T47D (cell line): ENCODE data around the gene HAUS6.
"Not testable (repeated sequence)": the region's sequence is repeated elsewhere in the genome, so short reads cannot be mapped to it uniquely, and the experiment has no call there.

Source experiments
- DNase-seq, 2 experiments: peaks; one replicate each; pipeline versions ENCODE4 v3.0.0 to v3.0.0-alpha.2; 2011 to 2012; ENCODE audit warnings: low read depth in 1 of 2, low spot score in 1 of 2
- JUND ChIP-seq: IDR thresholded peaks from 2 replicates; pipeline ENCODE4 v1.6.1; 2012; ENCODE audit warnings: low read depth
- in situ Hi-C: cut with HindIII; loops from 2 replicates; pipeline ENCODE4 v1.10.0; 2016; ENCODE audit warnings: low sequenced_read_pairs, low pct_unique_long_range_greater_than_20kb

Gene HAUS6

GRCh38 chr9:19102631-19103345, at the start of gene HAUS6:
HAUS6 (minus strand) TSS chr9:19102904; CDS start chr9:19102651, 253 bp downstream.
- DNase-seq, result peak; percentile 78 to 96
- no peak for TF ChIP-seq JUND
- in situ Hi-C loops, result no loop called here

GRCh38 chr9:19152160-19152498, 49.4 kb upstream of the HAUS6 start:
- in situ Hi-C loops, DNase-seq: not testable (repeated sequence)

GRCh38 chr9:19151425-19152159, 48.9 kb upstream of the HAUS6 start:
- no peak for TF ChIP-seq JUND
- in situ Hi-C loops, result no loop called here
- DNase-seq, result no peak

DNA sequence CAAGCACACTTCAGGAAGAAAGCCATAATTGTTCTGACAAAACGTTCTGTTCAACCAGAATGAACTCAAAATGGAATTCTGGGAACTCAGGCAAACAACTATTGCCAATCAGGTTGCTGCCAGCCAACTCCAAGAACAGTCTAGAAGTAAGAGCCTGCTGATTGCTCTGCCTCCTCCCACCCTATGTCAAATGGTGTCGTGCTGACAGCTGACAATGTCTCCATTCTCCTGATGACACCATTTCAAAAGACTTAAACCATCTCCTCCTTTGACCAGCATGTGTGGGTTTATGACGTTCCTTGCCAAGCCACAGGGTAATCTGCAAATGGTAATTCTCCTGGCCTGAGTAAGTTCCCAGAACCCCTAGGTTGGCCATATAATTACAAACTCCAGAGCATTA, 46.5 kb upstream of the HAUS6 start:
- in situ Hi-C loops, result no loop called here
- no peak for DNase-seq
- no peak for TF ChIP-seq JUND

- no peak for TF ChIP-seq JUND
- in situ Hi-C loops, result no loop called here
These were observed 45.5 kb upstream of the HAUS6 start for GRCh38 chr9:19148187-19148586.

GRCh38 chr9:19146441-19147024, 43.8 kb upstream of the HAUS6 start:
- no peak for DNase-seq
- TF ChIP-seq JUND, result no peak
- in situ Hi-C loops, result no loop called here

More at GRCh38 chr9:19148187-19148586, 45.5 kb upstream of the HAUS6 start:
- DNase-seq, result no peak

DNA sequence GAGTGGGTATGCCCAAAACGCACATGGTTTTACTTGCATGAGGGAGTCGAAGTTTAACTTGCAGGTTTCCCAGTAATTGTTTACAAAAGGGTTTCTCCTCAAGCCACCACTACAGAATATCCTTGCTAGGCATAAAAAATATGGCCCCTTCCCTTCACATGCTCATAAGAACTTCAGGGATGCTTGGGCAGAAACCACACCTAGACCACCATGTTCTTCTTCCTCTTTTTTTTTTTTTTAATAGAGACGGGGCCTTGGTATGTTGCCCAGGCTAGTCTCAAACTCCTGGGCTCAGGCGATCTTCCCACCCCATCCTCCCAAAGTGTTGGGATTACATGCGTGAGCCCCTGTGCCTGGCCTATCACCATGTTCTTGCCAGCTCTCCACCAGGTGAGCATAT, 43.2 kb upstream of the HAUS6 start:
- TF ChIP-seq JUND, result no peak
- in situ Hi-C loops, result no loop called here
- DNase-seq, result no peak

- DNase-seq, result no peak
- no peak for TF ChIP-seq JUND
- in situ Hi-C loops, result no loop called here
These were observed 37.6 kb upstream of the HAUS6 start for GRCh38 chr9:19140259-19140658.

GRCh38 chr9:19138084-19138483, 35.4 kb upstream of the HAUS6 start:
- TF ChIP-seq JUND, result no peak
- in situ Hi-C loops, result no loop called here
- DNase-seq, result no peak

DNA sequence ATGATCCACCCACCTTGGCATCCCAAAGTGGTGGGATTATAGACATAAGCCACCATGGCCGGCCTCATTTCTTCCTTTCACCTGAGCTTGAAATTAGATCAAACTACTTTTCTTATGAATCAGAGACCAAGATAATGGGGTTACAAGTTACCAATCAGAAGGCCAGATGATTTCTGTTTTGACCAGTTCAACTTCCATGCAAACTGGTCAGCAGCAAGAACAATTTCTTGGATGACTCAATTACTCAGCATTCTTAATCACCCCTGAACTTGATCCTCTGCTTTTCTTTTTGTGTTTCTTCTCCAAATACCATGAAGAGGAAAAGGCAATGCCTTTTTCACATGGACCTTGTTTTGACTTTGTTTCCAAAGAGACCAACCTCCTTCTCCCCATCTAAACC, 34.6 kb upstream of the HAUS6 start:
- TF ChIP-seq JUND, result no peak
- in situ Hi-C loops, result no loop called here
- no peak for DNase-seq

- in situ Hi-C loops, result no loop called here
- no peak for DNase-seq
- TF ChIP-seq JUND, result no peak
These were observed 33.4 kb upstream of the HAUS6 start for GRCh38 chr9:19136129-19136528.

DNA sequence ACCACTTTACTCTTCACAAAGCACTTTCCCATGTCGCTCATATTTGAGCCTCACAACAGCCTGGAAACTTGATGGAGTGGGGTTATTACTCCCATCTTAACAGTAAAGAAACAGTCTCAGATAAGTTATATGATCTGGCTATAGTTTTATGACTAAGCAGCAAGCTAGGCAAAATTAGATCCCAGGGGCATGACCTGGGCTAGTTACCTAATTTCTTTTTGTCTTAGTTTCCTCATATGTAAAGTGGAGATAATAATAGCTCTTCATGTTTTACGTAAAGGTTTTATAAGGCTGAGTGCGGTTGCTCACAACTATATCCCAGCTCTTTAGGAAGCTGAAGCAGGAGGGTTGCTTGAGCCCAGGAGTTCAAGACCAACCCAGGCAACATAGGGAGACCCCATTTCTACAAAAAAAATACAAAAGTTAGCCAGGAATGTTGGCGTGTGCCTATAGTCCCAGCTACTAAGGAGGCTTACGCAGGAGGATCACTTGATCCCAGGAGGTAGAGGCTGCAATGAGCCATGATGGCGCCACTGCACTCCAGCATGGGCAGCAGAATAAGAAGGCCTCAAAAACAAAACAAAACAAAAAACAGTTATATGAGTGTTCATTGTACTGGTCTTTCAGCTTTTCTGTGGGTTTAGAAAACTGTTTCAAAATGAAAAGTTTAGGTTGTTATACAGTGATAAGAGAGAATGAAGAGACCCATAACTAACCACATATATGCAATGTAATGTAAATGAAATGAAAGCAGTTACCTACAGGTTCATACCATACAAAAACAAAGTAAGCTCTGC, 31.0 kb upstream of the HAUS6 start:
- no peak for TF ChIP-seq JUND
- in situ Hi-C loops, result no loop called here
- no peak for DNase-seq

DNA sequence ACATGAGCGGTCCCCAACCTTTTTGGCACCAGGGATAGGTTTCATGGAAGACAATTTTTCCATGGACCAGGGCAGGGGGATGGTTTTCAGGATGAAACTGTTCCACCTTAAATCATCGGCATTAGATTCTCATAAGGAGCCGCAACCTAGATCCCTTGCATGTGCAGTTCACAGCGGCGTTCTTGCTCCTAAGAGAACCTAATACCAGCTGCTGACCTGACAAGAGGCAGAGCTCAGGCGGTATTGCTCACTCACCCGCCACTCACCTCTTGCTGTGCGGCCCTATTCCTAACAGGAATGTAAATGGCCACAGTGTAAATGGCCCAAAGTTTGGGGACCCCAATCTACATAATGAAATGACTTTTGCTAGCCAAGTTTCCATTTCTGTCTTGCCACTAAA, 27.7 kb upstream of the HAUS6 start:
- TF ChIP-seq JUND, result no peak
- in situ Hi-C loops, result no loop called here
- DNase-seq, result no peak
